IMR-90 (cell line): Measurements from ENCODE around the gene SFSWAP. TPM values are rescaled to one million over a fixed set of nuclear protein-coding genes. Genes with fewer than 3 reads are reported as not detected.
"Not testable (repeated sequence)": the region's sequence is repeated elsewhere in the genome, so short reads cannot be mapped to it uniquely, and the experiment has no call there.

Experiments used
- ATAC-seq: fragments of 200-7000 bp; cut with Tn5 transposase; 2 replicates; pipeline ENCODE4 v1.9.1; 2020; ENCODE audit warnings: low read depth, mild to moderate bottlenecking, moderate library complexity
- BruUV-seq: library from RNA; stranded (reverse); fragments of 400-500 nt; replicated peaks from 2 replicates; lab custom pipeline; 2021; lab: Mats Ljungman, UMichigan
- CTCF ChIA-PET: fragments of 300-600 bp; formaldehyde crosslinking; extraction: SDS; loops from one replicate; lab custom pipeline; 2021; ENCODE audit warnings: antibody characterized with exemption; lab: Yijun Ruan, JAX
- POLR2A ChIA-PET: fragments of 300-600 bp; sonication (Branson Sonifier 250); formaldehyde crosslinking; loops from one replicate; lab custom pipeline; 2022; ENCODE audit warnings: antibody characterized with exemption; ENCODE audit not compliant: unreplicated experiment; lab: Charles Lee
- DNase-seq: peaks from one replicate; pipeline ENCODE4 v3.0.0; 2013
- H2AFZ ChIP-seq: replicated peaks from 2 replicates; pipeline ENCODE3; 2013; ENCODE audit warnings: low read length, mild to moderate bottlenecking; ENCODE audit not compliant: poor library complexity
- H2AK5ac ChIP-seq: 2 replicates; pipeline ENCODE4 v1.6.1; 2013; ENCODE audit warnings: low read depth, low read length, inconsistent platforms
- H2AK9ac ChIP-seq: replicated peaks from 2 replicates; pipeline ENCODE3; 2013; ENCODE audit warnings: mild to moderate bottlenecking, low read depth, low read length, moderate library complexity; ENCODE audit not compliant: poor library complexity
- H2BK120ac ChIP-seq: 2 replicates; pipeline ENCODE4 v1.6.1; 2013; ENCODE audit warnings: low read depth, low read length, inconsistent platforms
- H2BK15ac ChIP-seq: 3 replicates; pipeline ENCODE4 v1.6.1; 2013; ENCODE audit warnings: low read depth, low read length, inconsistent platforms
- H2BK20ac ChIP-seq: 2 replicates; pipeline ENCODE4 v1.6.1; 2013; ENCODE audit warnings: low read depth, mild to moderate bottlenecking, inconsistent platforms, low read length, moderate library complexity
- H2BK5ac ChIP-seq: 2 replicates; pipeline ENCODE4 v1.6.1; 2013; ENCODE audit warnings: mild to moderate bottlenecking, low read depth, low read length, inconsistent platforms; ENCODE audit not compliant: poor library complexity, severe bottlenecking
- H3K14ac ChIP-seq: replicated peaks from 2 replicates; pipeline ENCODE4 v1.6.1; 2013; ENCODE audit warnings: low read depth, low read length, inconsistent platforms
- H3K18ac ChIP-seq: 2 replicates; pipeline ENCODE4 v1.6.1; 2013; ENCODE audit warnings: low read depth, low read length, control low read depth
- H3K23ac ChIP-seq: 2 replicates; pipeline ENCODE4 v1.6.1; 2013; ENCODE audit warnings: low read depth, low read length, inconsistent platforms
- H3K27ac ChIP-seq: 2 replicates; pipeline ENCODE4 v1.5.1; 2013; ENCODE audit warnings: mild to moderate bottlenecking, control low read depth, low read length; ENCODE audit not compliant: insufficient read depth
- H3K27me3 ChIP-seq: 2 replicates; pipeline ENCODE4 v1.6.1; 2013; ENCODE audit warnings: low read length; ENCODE audit not compliant: control insufficient read depth, insufficient read depth
- H3K36me3 ChIP-seq: 2 replicates; pipeline ENCODE4 v1.6.1; 2013; ENCODE audit warnings: low read length, mixed read lengths; ENCODE audit not compliant: control insufficient read depth, insufficient read depth
- H3K4ac ChIP-seq: 2 replicates; pipeline ENCODE4 v1.6.1; 2013; ENCODE audit warnings: low read depth, low read length, inconsistent platforms
- H3K4me1 ChIP-seq: 2 replicates; pipeline ENCODE4 v1.6.1; 2013; ENCODE audit warnings: low read length, mixed read lengths; ENCODE audit not compliant: control insufficient read depth, insufficient read depth
- H3K4me2 ChIP-seq: 2 replicates; pipeline ENCODE4 v1.6.1; 2013; ENCODE audit warnings: low read depth, mild to moderate bottlenecking, control low read depth, low read length, moderate library complexity
- H3K4me3 ChIP-seq: 2 replicates; pipeline ENCODE4 v1.5.1; 2013; ENCODE audit warnings: low read depth, mild to moderate bottlenecking, control low read depth, low read length, moderate library complexity; ENCODE audit not compliant: insufficient read depth
- H3K56ac ChIP-seq: 2 replicates; pipeline ENCODE4 v1.6.1; 2013; ENCODE audit warnings: low read length, inconsistent platforms; ENCODE audit not compliant: insufficient read depth; ENCODE audit errors: extremely low read depth
- H3K79me1 ChIP-seq, 2 experiments: 2 replicates each; pipeline ENCODE4 v1.6.1; 2013; ENCODE audit warnings: low read length in 2 of 2, inconsistent platforms in 1 of 2, low read depth in 1 of 2
- H3K9ac ChIP-seq: 2 replicates; pipeline ENCODE4 v1.6.1; 2013; ENCODE audit warnings: low read depth, low read length, control low read depth
- H3K9me1 ChIP-seq: 2 replicates; pipeline ENCODE4 v1.6.1; 2013; ENCODE audit warnings: low read length, inconsistent platforms; ENCODE audit not compliant: insufficient read depth
- H3K9me3 ChIP-seq: 2 replicates; pipeline ENCODE4 v1.6.1; 2013; ENCODE audit warnings: low read length; ENCODE audit not compliant: control insufficient read depth, insufficient read depth
- H4K20me1 ChIP-seq: 2 replicates; pipeline ENCODE4 v1.6.1; 2013; ENCODE audit warnings: low read length, inconsistent platforms; ENCODE audit not compliant: insufficient read depth
- H4K5ac ChIP-seq: 2 replicates; pipeline ENCODE4 v1.6.1; 2013; ENCODE audit warnings: mild to moderate bottlenecking, low read depth, low read length, control low read depth
- H4K8ac ChIP-seq, 2 experiments: 2 replicates each; pipeline ENCODE4 v1.6.1; 2013; ENCODE audit warnings: low read depth in 2 of 2, low read length in 2 of 2, control low read depth in 1 of 2, inconsistent platforms in 1 of 2
- H4K91ac ChIP-seq: 2 replicates; pipeline ENCODE4 v1.6.1; 2013; ENCODE audit warnings: low read depth, low read length, inconsistent platforms; ENCODE audit not compliant: insufficient read depth
- CEBPB ChIP-seq: IDR thresholded peaks from 2 replicates; pipeline ENCODE4 v1.6.1; 2012; ENCODE audit warnings: low read depth, low read length, improper control_type of control experiment
- RFX5 ChIP-seq: IDR thresholded peaks from 2 replicates; pipeline ENCODE4 v1.8.0; 2012; ENCODE audit warnings: low read depth, mild to moderate bottlenecking, low read length, moderate library complexity
- WGBS, 2 experiments: methylation state at CpG; one replicate each; pipeline versions ENCODE4 v1.1.5 to v1.1.7; 2013; ENCODE audit warnings: missing lambda C conversion rate in 2 of 2; ENCODE audit not compliant: insufficient read length in 1 of 2; ENCODE audit errors: extremely low coverage in 2 of 2; 5-methylcytosine and 5-hydroxymethylcytosine counted together
- dilution Hi-C: fragments of 300-500 bp; cut with HindIII; formaldehyde crosslinking; loops from one replicate; pipeline ENCODE4 v1.14.3; 2018; ENCODE audit warnings: low sequenced_read_pairs; ENCODE audit not compliant: unreplicated experiment
- in situ Hi-C: fragments of 300-500 bp; cut with MboI; formaldehyde crosslinking; loops from 3 replicates; pipeline ENCODE4 v1.14.3; 2019; ENCODE audit warnings: low sequenced_read_pairs, inconsistent platforms, mixed read lengths
- intact Hi-C: fragments of 100-400 bp; cut with micrococcal nuclease; formaldehyde crosslinking; loops from 2 replicates; pipeline ENCODE4 v1.10.0; 2022
- polyA plus RNA-seq, 3 experiments: library from polyadenylated mRNA; depleted of rRNA; stranded (reverse); fragments of >200 nt; gene quantifications; 2 replicates each; pipeline ENCODE4 v1.2.3, GENCODE V29; 2012; ENCODE audit warnings: low replicate concordance in 1 of 3
- total RNA-seq: library from RNA; depleted of rRNA; stranded (reverse); fragments of >200 nt; gene quantifications from 2 replicates; pipeline ENCODE4 v1.2.3, GENCODE V29; 2012
- TF ChIP-seq, protein P1 (sequence below): fragments of 150-350 bp; IDR thresholded peaks from 2 replicates; pipeline ENCODE4 v1.6.1; 2016; ENCODE audit warnings: low read depth, mild to moderate bottlenecking, low read length, moderate library complexity, borderline replicate concordance

Gene SFSWAP
- total and polyA plus RNA-seq, 2 of the 4 experiments (the other 2 are of a cell fraction) = 19.7 to 22.4 TPM

DNA sequence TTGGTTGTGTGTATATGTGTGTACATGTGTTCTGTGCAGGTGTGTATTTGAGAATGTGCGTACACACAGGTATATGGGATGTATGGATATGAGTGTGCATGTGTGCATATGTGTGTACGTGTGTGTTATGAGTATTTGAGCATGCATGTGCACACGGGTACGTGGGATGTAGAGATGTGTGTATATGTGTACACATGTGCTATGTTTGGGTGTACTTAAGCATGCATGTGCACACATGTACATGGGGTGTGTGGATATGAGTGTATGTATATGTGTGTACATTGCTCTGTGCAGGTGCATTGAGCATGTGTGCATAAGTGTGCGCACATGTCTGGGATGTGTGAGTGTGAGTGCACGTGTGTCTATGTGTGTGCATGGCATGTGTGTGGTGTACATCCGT lies 34.3 kb upstream of the SFSWAP start:
- no TSS peak for BruUV-seq
- TF ChIP-seq, protein P1, sequence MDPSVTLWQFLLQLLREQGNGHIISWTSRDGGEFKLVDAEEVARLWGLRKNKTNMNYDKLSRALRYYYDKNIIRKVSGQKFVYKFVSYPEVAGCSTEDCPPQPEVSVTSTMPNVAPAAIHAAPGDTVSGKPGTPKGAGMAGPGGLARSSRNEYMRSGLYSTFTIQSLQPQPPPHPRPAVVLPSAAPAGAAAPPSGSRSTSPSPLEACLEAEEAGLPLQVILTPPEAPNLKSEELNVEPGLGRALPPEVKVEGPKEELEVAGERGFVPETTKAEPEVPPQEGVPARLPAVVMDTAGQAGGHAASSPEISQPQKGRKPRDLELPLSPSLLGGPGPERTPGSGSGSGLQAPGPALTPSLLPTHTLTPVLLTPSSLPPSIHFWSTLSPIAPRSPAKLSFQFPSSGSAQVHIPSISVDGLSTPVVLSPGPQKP = no peak
- TF ChIP-seq CEBPB = no peak
- no peak for TF ChIP-seq RFX5
- Histone ChIP-seq H2BK20ac (no peak overlapping the region), H2AK5ac (no peak overlapping the region), H3K18ac (no peak overlapping the region), H3K9ac (no peak overlapping the region), H3K4ac (no peak overlapping the region), H3K56ac (no peak overlapping the region), H3K27me3 (0 out of 2 replicates have a peak, but pooled peaks cover 1% of the 10 kb centered on the region), H3K9me1 (no peaks in the 10 kb centered on the region), H4K5ac (no peak overlapping the region), H3K79me1 (no peaks in the 10 kb centered on the region), H3K4me3 (no peak overlapping the region), H2BK120ac (no peak overlapping the region), H3K4me1 (no peaks in the 10 kb centered on the region), H2BK5ac (no peak overlapping the region), H3K14ac (no peak overlapping the region), H4K91ac (no peak overlapping the region), H3K27ac (no peak overlapping the region), H4K8ac (no peak overlapping the region), H4K20me1 (no peaks in the 10 kb centered on the region), H3K23ac (no peak overlapping the region), H3K4me2 (no peak overlapping the region), H3K9me3 (no peaks in the 10 kb centered on the region), H2BK15ac (no peak overlapping the region), H3K36me3 (no peaks in the 10 kb centered on the region), H2AK9ac (no peak overlapping the region), H2AFZ (no peak overlapping the region)
- ChIA-PET POLR2A (no interaction called here), CTCF (no interaction called here)
- intact Hi-C loops = no loop called here
- dilution Hi-C loops = no loop called here
- WGBS, 2 experiments = 82% methylated on average over 4 of the region's 7 CpGs; no CpG with 5 or more reads in 1 of the 2 experiments
- no peak for DNase-seq
- ATAC-seq = no peak
- in situ Hi-C loops = no loop called here

DNA sequence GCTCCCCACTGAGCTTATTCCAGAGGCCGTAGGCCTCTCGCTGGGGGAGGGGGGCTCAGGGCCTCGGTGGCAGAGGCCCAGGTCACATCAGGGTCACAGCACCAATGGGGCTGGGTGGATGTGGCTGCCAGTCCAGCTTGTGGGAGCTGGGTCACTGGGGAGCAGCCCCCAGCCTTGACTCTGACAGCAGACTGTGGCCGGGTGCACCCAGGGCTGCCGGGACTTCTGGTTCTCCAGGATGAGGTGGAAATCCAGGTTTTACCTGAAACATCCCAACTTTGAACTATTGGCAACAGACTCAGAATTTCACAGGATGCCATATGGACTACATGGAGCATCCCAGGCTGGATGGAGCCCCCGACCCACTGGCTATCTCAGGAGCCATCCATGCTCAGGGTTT lies 33.8 kb upstream of the SFSWAP start:
- intact Hi-C loops = not testable (repeated sequence)

More for the DNA sequence above, 33.8 kb upstream of the SFSWAP start:
- H2BK20ac ChIP-seq, H2AK5ac ChIP-seq, H3K79me1 ChIP-seq, H3K4me2 ChIP-seq, ATAC-seq, H3K4ac ChIP-seq, H4K8ac ChIP-seq, H2BK15ac ChIP-seq, dilution Hi-C loops, H3K9me3 ChIP-seq, DNase-seq, H3K18ac ChIP-seq, H4K5ac ChIP-seq, H2BK5ac ChIP-seq, H3K27ac ChIP-seq, H3K23ac ChIP-seq, in situ Hi-C loops, H3K4me1 ChIP-seq, BruUV-seq, H4K91ac ChIP-seq, H3K27me3 ChIP-seq, H3K9ac ChIP-seq, H3K4me3 ChIP-seq, H3K9me1 ChIP-seq, H3K36me3 ChIP-seq, H4K20me1 ChIP-seq, H2BK120ac ChIP-seq, H3K14ac ChIP-seq, H3K56ac ChIP-seq, H2AFZ ChIP-seq, CTCF ChIA-PET, POLR2A ChIA-PET, H2AK9ac ChIP-seq: not testable (repeated sequence)
- WGBS, 2 experiments = no CpG with 5 or more reads among the region's 6 CpGs
